CD4-positive, alpha-beta T cell treated with Interleukin-1 beta for 1 hour (primary cell): ENCODE results near the gene PDLIM7.
A peak's percentile ranks its signal among the peaks of the same experiment; 100 is the strongest.

Source experiments
- DNase-seq, 2 donors: peaks; one replicate each; pipeline ENCODE4 v3.0.0-alpha.2; 2020 to 2022

PDLIM7 gene

DNA sequence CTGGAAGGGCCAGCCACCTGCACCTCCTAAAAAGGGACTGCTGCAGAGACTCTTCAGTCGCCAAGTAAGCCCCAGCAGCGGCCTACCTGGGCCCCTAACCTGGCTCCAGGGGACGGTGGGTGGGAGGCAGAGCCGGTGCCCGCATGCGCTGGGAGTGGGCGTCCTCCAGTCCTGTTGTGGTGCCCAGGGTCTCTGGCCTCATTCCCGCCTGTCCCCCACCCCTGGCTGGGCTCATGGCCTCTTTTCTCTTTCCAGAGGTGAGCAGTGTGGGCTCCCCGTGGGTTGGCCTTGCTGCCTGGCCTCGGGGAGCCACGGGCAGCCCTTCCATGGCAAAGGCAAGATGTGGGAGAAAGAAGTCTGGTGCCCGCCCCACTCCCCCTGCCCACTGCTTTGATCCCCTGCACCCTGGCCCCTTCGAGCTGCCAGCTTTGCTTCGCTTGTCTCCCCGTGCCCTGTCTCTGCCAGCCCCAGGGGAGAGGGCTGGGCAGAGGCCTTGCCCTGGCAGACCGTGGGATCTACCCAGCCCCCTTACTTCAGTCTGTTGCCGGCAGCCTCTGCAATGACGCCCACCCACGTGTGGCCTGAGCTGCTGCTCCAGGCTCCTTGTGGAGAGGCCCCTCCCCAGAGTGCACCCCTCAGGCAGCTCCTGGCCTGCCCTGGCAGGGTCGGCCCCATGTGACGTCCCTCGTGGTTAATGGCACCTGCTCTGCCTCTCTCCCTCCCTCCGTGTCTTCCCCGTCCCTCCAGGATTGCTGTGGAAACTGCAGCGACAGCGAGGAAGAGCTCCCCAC, 56.2 kb downstream of the PDLIM7 start:
- DNase-seq: no peak

DNA sequence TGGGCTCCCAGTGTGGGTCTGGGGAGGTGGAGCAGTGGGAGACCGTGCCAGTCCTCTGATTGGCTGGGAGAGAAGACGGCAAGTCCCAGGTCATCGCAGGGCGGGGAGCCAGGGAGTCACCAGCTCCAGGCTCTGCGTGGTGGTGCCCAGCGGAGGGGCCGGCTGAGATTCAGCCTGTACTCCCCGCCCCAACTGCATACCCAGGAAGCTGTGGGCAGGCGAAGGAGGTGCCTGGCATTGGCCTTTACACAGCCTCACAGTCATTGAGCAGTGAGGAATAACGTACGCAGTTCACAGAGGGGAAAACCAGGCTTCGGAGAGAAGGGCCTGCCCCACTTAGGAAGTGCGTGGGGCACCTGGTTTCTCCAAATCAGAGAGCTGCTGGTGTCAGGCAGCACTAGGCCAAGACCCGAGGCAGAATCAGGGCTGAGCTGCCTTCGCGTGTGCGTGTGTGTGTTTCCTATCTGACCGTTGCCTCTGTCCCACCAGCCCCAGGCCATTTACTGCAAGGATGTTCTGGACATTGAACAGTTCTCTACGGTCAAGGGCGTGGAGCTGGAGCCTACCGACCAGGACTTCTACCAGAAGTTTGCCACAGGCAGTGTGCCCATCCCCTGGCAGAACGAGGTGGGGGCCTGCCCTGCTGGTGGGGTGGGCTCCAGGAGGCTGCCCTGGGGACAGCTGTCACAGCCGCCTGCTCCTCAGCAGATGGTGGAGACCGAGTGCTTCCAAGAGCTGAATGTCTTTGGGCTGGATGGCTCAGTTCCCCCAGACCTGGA, 57.0 kb downstream of the PDLIM7 start:
- DNase-seq: peak; percentile 48 to 77

DNA sequence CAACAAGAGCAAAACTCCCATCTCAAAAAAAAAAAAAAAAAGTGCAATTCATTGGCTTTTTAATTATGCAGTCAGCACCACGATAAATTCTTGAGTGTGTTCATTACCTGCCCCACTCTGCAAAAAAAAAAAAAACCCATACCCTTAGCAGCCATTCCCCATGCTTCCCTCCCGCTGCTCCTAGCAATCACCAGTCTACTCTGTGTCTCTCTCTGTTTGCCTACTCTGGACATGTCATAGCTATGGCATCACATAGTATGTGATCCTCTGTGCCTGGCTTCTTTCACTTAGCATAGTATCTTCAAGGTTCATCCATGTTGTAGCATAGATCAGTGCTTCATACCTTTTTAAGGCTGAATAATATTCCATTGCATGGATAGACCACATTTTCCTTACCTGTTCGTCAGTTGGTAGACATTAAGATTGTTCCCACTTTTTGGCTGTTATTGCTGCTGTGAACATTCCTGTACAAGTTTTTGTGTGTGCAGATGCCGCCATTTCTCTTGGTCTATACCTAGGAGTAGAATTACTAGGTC, 57.8 kb downstream of the PDLIM7 start:
- no peak for DNase-seq

DNA sequence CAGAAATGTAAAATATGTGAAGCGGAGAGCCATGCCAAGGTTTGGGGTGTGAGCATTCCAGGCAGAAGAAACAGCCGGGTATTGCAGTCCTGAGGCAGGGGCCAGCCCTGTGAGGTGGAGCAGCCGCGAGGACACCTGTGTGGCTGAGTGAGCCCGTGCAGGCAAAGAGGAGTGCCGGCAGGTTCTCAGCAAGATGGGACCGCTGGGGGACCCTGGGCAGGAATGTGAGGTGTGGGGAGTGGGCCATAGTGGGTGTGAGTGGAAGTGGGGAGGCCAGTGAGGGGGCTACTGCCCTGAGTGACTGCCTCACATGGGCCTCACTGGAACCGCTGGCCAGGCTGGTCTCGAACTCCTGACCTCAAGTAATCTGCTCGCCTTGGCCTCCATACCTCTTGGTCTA, 58.9 kb downstream of the PDLIM7 start:
- no peak for DNase-seq

DNA sequence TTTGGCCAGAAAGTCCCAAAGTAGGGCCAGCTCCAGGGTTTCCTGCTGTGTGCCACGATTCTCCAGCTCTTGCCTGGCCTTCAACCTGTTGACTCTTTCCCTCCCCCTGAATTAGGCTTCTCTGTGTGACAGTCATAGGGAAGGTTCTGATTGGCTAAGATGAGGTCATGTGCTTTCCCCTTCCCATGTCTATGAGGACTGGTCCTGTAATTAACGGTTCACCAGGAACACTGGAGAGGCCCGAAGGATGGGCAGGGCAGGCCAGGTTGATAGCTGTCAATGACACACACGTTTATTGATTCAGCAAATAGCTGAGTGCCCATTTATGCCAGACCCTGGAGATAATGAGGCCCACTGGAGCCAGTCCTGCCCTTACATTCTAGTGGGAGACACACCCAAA, 59.8 kb downstream of the PDLIM7 start:
- no peak for DNase-seq

DNA sequence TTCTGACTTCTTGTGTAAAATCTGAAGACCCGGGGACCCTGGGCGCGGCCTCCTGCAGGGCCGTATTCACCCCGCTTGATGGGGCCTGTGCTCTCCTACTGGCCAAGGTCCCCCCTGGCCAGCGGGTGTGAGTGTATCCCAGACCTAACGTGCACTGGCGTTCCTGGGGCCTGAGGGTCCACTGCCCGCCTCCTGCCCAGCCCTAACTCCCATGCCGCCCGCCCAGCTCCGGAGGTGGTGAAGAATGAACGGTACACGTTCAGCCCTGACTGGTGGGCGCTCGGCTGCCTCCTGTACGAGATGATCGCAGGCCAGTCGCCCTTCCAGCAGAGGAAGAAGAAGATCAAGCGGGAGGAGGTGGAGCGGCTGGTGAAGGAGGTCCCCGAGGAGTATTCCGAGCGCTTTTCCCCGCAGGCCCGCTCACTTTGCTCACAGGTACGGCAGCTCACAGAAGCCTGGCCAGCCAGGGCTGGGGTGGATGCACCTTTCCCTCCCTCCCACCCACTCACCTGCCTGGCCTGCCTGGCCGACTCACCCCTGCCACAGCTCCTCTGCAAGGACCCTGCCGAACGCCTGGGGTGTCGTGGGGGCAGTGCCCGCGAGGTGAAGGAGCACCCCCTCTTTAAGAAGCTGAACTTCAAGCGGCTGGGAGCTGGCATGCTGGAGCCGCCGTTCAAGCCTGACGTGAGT, 61.4 kb downstream of the PDLIM7 start:
- DNase-seq: no peak

DNA sequence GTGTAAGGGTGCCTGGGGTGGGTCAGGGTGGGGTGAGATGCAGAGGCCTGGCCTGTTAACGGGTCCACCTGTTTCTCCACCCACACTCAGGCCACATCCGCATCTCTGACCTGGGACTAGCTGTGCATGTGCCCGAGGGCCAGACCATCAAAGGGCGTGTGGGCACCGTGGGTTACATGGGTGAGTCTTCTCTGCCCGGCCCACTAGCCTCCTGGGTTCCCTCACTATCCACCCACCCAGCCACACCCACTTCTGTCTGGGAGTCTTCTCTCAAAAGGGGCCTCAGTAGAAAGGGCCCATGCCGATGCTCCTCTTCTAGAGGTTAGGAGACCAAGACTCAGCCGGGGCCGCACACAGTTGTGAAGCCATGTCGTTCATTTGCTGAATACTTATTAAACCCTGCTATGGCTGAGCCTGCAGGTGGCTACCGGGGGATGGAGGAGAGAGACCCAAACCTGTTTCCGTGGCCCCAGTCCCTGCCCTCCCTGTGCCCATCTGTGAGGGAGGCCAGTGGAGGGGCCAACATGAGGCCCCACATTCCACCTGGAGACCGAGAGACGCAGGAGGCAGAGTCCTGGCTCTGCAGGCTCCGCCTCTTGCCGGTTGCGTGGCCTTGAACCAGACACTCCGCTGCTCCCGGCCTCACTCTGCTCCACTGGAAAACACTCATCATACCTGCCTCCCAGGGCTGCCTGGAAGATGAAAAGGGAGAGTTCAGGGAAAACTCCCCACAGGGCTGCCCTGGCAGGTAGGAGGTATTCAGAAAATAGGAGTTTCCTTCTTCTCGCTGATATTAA, 62.3 kb downstream of the PDLIM7 start:
- no peak for DNase-seq

DNA sequence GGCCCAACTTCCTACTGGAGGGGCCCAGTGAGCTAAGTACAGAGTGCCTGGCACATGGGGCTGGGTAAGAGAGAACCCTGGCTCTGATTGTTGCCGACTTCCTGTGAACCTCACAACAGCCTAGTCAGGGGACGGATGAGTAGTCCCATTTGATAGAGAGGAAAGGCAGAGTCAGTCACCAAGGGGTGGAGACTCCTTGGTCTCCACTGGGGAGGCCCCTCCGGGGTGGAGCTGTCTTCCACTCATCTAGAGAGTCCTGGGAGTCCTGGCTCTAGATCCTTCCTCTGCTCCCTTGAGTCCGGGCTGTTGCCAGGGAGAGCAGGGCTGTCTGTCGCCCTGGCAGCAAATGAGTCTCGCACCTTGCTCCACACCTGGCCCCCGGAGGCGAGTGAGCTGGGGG, 63.0 kb downstream of the PDLIM7 start:
- peak in 1 of 2 donors; percentile 56 for DNase-seq

DNA sequence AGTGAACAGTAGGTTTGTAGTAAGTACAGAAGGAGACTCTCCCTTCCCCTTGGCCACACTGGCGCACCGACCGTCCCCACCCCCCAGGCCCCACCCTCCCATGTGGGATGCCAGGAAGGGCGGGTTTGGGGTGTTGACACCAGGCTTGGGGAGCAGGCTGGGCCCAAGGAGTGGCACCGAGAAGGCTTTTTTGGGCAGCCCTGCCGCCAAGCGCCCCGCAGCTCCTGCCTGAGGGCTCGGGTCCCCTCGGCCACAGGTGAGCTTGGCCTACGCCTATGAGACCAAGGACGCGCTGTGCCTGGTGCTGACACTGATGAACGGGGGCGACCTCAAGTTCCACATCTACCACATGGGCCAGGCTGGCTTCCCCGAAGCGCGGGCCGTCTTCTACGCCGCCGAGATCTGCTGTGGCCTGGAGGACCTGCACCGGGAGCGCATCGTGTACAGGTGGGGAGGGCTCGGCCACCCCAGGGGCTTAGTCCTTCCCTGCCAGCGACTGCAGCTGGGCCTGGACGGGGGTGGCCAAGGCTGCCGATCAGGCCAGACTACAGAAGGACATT, 63.7 kb downstream of the PDLIM7 start:
- DNase-seq: no peak
